ENCODE measurements around the gene ESAM.

The ESAM gene

GRCh38 chr11:124712392-124712791 lies 49.7 kb downstream of the ESAM start:
- CTCF ChIA-PET = no interaction called here
- POLR2A ChIA-PET = no interaction called here
- 0 out of 2 replicates have a peak, but pooled peaks have one; percentile 37 for TF ChIP-seq SP7 (tag by site-specific recombination; IDR thresholded peaks at IDR 0.05)
- no peak for TF ChIP-seq TRIM28 (IDR thresholded peaks at IDR 0.05; ENCODE audit: borderline replicate concordance, low read length)
- no peak overlapping the region for H3K27ac ChIP-seq (ENCODE audit: extremely low read depth, low read depth, low read length)
- H3K4me3 ChIP-seq (ENCODE audit: low read depth, low read length) = no peak overlapping the region
- no peaks in the 10 kb centered on the region for H3K36me3 ChIP-seq (ENCODE audit: control insufficient read depth in 2 of 2, insufficient read depth in 1 of 2, low read length in 2 of 2)
- no peaks in the 10 kb centered on the region for H3K9me3 ChIP-seq (ENCODE audit: control insufficient read depth, insufficient read depth, low read depth, low read length)
- no peaks in the 10 kb centered on the region for H3K4me1 ChIP-seq (ENCODE audit: control insufficient read depth, insufficient read depth, low read length)

GRCh38 chr11:124707829-124708228 lies 54.3 kb downstream of the ESAM start:
- no peaks in the 10 kb centered on the region for H3K4me1 ChIP-seq (ENCODE audit: control insufficient read depth, insufficient read depth, low read length)
- H3K9me3 ChIP-seq (ENCODE audit: control insufficient read depth, insufficient read depth, low read depth, low read length) = no peaks in the 10 kb centered on the region
- H3K27ac ChIP-seq (ENCODE audit: extremely low read depth, low read depth, low read length) = no peak overlapping the region
- H3K4me3 ChIP-seq (ENCODE audit: low read depth, low read length) = no peak overlapping the region
- CTCF ChIA-PET = no interaction called here
- POLR2A ChIA-PET = no interaction called here
- no peak for TF ChIP-seq ZNF354C (tag by site-specific recombination; IDR thresholded peaks at IDR 0.05; ENCODE audit: borderline replicate concordance, low read depth)
- 0 out of 2 replicates have a peak, but pooled peaks have one; percentile 24 for TF ChIP-seq ZBTB11 (tag by site-specific recombination; conservative IDR thresholded peaks at IDR 0.05; ENCODE audit: low read depth)
- H3K36me3 ChIP-seq (ENCODE audit: control insufficient read depth in 2 of 2, insufficient read depth in 1 of 2, low read length in 2 of 2) = no peaks in the 10 kb centered on the region
